Measurements from ENCODE around the gene DDX31.

- no peak for TF ChIP-seq CTCF (IDR thresholded peaks at IDR 0.05)
- TF ChIP-seq POLR2A (IDR thresholded peaks at IDR 0.05), result no peak
These were observed 3.6 kb upstream of the DDX31 start for GRCh38 chr9:132673355-132673754.

All from body of pancreas (tissue), 4 donors.